Nephron progenitor cell (in vitro differentiated cells): ENCODE measurements around the gene SLC1A2.

Experiments
- DNase-seq: peaks from one replicate; pipeline ENCODE4 v3.0.0; 2021
- H3K27ac Mint-ChIP-seq: 2 replicates; pipeline ENCODE4 v1.8.0; 2021; ENCODE audit warnings: mild to moderate bottlenecking, moderate library complexity, mixed read lengths
- H3K27me3 Mint-ChIP-seq: 2 replicates; pipeline ENCODE4 v1.8.0; 2021; ENCODE audit warnings: mild to moderate bottlenecking, low read depth, mixed read lengths; ENCODE audit not compliant: poor library complexity
- H3K36me3 Mint-ChIP-seq: 2 replicates; pipeline ENCODE4 v1.8.0; 2021; ENCODE audit warnings: low read depth, mixed read lengths
- H3K4me1 Mint-ChIP-seq: 2 replicates; pipeline ENCODE4 v1.8.0; 2021; ENCODE audit warnings: mixed read lengths
- H3K4me3 Mint-ChIP-seq: 2 replicates; pipeline ENCODE4 v1.8.0; 2021; ENCODE audit warnings: mild to moderate bottlenecking, moderate library complexity, mixed read lengths
- H3K9me3 Mint-ChIP-seq: 2 replicates; pipeline ENCODE4 v1.8.0; 2021; ENCODE audit warnings: mild to moderate bottlenecking, moderate library complexity, mixed read lengths
- TF ChIP-seq, protein P1 (sequence below): fragments of 200-600 bp; sonication (generic); IDR thresholded peaks from 2 replicates; pipeline ENCODE4 v1.5.0; 2021; ENCODE audit warnings: antibody characterized with exemption

Gene SLC1A2

DNA sequence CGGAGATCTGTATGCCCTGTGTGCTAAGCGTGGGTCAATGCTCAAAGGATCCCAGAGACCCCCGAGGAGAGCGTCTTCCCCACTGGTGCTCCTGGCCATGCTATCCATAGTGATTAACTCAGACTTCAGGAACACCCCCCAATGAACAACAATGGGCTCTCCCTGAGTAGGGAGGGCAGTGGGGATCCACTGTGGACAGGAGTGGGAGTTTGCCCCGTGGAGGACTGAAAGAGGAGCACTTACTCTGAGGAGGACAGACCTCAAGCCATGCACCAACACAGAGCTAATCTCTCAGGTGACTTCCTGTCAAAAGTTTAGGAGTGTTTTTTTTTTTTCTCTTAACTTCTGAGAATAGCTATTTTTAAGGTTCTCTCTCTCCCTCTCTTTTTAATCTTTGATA lies 24.4 kb downstream of the SLC1A2 start:
- Mint-ChIP-seq H3K36me3 (no peaks in the 10 kb centered on the region), H3K4me1 (peaks cover 29% of the 10 kb centered on the region), H3K9me3 (peaks cover 10% of the 10 kb centered on the region), H3K27me3 (peaks cover 6% of the 10 kb centered on the region), H3K4me3 (no peak overlapping the region), H3K27ac (no peak overlapping the region)
- TF ChIP-seq, protein P1, sequence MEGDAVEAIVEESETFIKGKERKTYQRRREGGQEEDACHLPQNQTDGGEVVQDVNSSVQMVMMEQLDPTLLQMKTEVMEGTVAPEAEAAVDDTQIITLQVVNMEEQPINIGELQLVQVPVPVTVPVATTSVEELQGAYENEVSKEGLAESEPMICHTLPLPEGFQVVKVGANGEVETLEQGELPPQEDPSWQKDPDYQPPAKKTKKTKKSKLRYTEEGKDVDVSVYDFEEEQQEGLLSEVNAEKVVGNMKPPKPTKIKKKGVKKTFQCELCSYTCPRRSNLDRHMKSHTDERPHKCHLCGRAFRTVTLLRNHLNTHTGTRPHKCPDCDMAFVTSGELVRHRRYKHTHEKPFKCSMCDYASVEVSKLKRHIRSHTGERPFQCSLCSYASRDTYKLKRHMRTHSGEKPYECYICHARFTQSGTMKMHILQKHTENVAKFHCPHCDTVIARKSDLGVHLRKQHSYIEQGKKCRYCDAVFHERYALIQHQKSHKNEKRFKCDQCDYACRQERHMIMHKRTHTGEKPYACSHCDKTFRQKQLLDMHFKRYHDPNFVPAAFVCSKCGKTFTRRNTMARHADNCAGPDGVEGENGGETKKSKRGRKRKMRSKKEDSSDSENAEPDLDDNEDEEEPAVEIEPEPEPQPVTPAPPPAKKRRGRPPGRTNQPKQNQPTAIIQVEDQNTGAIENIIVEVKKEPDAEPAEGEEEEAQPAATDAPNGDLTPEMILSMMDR: no peak
- DNase-seq: no peak

DNA sequence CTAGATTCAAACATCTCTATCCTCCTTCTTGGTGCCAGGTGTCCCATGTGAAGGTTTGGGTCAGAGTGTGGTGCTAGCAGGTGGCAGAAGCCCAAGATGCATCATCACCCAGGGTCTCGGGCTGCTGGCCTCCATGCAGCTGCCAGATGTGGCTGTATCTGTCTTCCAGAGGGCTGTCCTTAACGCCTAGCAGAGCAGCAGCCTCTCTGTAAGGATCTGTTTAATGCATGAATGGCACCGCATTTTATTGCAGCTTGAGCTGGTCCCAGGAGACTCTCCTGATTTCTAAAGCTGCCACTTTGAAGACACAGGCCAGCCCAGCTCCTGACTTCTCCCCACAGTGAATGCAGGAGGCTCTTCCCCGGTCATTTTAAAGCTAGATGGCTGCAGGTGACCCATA lies 26.3 kb downstream of the SLC1A2 start:
- peak; percentile 40 for DNase-seq
- Mint-ChIP-seq H3K27me3 (peaks cover 6% of the 10 kb centered on the region), H3K9me3 (peaks cover 9% of the 10 kb centered on the region), H3K27ac (no peak overlapping the region), H3K4me3 (no peak overlapping the region), H3K36me3 (no peaks in the 10 kb centered on the region), H3K4me1 (peaks cover 29% of the 10 kb centered on the region)
- TF ChIP-seq, protein P1: no peak

DNA sequence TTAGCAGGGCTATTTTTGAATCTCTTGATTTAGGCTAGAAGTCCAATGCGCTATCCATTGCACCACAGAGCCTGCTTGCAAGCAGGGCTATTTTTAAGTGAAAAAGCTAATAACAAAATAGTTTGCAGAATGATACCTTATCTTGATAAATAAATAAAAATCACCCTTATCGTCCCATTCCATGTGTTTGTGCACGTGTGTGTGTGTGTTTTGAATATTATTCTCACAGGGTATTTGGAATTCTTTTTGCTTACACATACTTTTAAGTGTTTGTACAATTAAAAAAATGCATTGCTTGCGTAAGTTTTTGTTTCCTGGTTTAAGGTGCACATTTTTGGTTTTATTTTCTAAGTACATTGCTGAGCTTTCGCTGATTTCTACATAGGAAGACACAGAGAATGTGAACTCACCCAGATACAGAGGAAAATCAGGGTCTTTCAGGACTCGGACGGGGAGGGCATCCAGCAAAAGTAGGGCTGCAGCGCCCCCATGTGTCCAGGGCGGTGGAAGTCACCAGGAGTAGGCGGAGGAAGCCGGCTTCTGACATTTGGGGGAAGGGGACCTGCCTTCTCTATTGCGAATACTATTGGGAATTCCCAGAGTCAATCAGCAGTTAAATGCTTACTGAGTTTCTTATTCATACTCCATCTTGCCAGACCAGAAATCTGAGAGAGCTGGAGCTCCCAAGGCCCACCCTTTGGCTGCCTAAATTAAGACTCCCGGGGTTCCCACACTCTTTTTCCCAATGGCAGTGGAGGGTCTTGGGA lies 27.3 kb downstream of the SLC1A2 start:
- peaks cover 6% of the 10 kb centered on the region for H3K27me3 Mint-ChIP-seq
- peaks cover 3% of the 10 kb centered on the region for H3K9me3 Mint-ChIP-seq
- H3K4me1 Mint-ChIP-seq: peaks cover 29% of the 10 kb centered on the region
- DNase-seq: peak; percentile 93
- H3K4me3 Mint-ChIP-seq: no peak overlapping the region
- TF ChIP-seq, protein P1: peak; percentile 85
- H3K27ac Mint-ChIP-seq: no peak overlapping the region
- no peaks in the 10 kb centered on the region for H3K36me3 Mint-ChIP-seq

DNA sequence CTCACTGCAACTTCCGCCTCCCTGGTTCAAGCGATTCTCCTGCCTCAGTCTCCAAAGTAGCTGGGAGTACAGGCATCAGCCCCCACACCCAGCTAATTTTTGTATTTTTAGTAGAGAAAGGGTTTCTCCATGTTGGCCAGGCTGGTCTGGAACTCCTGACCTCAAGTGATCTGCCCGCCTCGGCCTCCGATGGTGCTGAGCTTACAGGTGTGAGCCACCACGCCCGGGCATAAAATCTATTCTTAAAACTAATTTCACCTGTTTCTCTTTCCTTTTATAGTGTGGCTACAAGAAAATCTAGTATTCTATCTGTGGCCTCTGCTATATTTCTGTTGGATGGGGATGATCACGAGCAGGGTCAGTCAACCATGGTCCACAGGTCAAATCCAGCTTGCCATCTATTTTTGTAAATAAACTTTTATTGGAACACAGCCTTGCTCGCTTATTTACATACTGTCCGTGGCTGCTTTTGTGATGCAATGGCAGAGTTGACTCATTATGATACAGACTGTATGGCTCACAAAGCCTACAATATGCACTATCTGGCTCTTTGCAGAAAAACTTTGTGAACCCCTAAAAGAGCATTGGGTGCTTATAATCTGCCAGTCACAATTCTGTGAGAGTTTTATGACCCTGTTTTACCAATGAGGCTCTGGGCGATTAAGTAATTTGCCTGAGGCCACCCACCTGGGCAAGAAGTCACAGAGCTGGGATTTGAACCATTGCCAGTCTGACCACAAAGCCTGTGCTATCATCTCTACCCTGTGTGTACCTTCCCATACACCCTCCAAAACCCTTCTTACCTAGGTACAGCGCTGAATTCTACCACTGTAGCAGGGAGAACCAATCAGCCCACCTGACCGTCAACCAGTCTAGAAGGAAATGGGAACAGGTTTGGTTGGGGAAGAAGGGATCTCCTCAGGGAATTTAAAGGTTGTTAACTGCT lies 28.3 kb downstream of the SLC1A2 start:
- TF ChIP-seq, protein P1: no peak
- Mint-ChIP-seq H3K9me3 (no peaks in the 10 kb centered on the region), H3K27me3 (peaks cover 9% of the 10 kb centered on the region), H3K4me1 (peaks cover 29% of the 10 kb centered on the region), H3K36me3 (no peaks in the 10 kb centered on the region), H3K4me3 (no peak overlapping the region), H3K27ac (no peak overlapping the region)
- no peak for DNase-seq

DNA sequence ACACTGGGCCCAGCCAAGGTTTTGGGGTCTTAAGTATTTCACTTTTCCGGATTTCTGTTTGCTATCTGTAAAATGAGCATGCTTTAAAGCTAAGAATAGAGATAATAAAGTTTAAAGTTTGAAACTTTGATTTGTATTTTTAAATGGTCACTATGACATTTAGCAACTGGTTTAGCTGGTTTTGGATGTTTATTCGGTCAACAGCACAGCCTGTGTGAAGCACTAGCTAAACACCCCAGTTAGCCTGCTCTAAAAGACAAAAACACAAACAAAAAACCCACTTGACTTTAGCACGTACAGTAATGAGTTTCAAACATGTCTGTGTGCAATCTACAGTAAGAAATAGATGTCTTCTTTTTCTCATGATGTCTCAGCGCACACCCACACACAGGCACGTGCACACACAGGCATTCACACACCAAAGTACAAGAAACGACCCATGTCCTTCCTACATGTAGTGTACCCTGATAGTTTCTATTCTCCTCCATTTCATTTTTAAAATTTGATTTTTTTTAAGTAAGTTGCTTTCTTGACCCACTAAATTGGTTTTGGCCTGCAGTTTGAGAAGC lies 29.4 kb downstream of the SLC1A2 start:
- Mint-ChIP-seq H3K27me3 (peaks cover 9% of the 10 kb centered on the region), H3K36me3 (no peaks in the 10 kb centered on the region), H3K4me3 (no peak overlapping the region), H3K4me1 (peaks cover 29% of the 10 kb centered on the region), H3K9me3 (no peaks in the 10 kb centered on the region), H3K27ac (no peak overlapping the region)
- TF ChIP-seq, protein P1: no peak
- no peak for DNase-seq
